ENCODE results near the gene ZMAT5.

ZMAT5 gene

DNA sequence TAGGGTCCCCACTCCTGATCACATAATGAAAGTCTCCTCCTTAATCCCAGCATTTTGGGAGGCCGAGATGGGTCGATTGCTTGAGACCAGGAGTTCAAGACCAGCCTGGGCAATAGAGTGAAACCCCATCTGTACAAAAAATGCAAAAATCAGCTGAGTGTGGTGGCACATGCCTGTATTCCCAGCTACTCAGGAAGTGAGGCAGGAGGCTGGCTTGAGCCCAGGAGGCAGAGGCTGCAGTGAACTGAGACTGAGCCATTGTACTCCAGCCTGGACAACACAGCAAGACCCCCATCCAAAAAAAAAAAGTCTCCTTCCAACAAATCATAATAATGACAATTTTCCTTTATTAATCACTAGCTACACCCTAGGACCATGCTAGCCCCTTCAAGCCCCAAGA, 15.1 kb downstream of the ZMAT5 start:
- no peak for ATAC-seq

DNA sequence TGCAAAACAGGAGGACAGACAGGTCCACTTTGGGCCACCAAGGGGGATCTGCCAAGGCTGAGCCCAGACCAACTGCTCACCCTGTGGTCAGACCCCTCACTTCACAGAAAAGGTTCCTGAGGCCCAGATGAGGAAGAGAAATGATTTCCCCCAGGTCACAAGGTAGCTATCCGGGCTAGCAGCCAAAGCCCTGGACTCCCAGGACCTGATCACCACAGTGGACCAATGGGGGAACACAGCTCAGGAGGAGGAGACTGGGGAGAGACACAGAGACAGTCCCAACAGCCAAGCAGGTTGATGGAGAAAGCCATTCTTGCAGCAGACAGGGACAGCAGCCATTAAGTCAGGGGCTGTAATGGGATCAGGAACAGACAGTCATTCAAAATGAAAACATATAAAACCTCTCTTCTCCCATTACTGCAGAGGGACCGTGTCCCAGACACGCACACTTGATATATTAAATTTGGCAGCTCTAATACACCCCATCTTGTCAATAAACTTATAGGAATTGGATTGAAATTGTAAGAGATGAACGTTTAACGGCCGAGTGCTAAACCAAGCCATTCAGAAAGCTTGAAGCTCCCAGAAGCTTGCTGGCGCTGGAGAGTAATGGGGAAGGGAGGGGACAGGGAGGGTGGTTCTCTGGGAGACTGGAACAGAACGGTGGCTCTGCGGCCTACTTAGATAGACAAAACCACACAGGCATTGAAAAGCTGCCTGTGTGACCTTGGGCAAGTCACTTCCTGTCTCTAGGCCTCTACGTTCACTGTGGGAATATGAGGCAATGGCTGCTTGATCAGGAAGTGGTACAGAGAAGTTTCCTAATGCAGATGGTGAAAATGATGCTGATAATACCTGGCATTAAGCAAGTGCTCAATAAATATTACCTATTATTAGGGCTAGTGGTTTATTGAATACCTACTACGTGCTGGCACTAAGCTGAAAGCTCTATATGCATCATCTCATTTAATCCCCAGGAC, 16.0 kb downstream of the ZMAT5 start:
- ATAC-seq = peak; percentile 56 to 83

DNA sequence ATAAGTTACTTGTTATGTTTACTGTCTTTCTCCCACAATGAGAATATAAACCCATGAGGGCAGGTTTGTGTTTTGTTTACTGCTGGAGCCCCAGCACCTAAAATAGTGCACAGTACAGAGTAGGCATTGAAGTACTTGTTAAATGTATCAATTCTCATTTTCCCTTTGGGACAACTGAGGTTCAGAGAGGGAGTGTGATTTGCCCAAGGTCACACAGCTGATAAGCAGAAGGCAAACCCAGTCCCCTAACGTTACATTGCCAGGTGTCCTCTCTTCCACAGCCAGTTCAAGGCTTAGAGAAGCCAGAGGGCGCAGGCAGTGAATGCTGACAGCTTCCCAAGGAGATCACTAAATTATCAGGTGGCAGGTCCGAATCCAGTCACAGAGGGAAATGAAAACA, 16.8 kb downstream of the ZMAT5 start:
- no peak for ATAC-seq

- no peak for ATAC-seq
Observed at GRCh38 chr22:29748248-29748893, 18.4 kb downstream of the ZMAT5 start.

DNA sequence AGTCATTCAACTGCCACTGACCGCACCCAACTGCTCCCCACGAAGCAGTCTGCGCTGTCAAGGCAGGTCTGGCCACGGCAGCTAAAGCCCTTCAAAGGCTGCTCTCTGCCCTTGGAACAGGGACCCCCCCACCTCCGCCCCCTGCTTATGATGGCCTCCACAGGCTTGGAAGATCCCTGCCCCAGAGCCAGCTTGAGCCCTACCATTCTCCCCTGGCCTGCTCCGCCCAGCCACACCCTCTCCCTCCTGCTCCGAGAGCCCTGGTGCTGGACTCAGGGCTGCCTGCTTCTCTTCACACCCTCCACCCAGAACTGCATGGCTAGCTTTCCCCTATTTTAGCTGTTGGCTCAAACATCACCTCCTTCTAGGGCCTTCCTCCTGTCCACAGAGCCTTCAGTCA, 19.0 kb downstream of the ZMAT5 start:
- ATAC-seq = no peak

DNA sequence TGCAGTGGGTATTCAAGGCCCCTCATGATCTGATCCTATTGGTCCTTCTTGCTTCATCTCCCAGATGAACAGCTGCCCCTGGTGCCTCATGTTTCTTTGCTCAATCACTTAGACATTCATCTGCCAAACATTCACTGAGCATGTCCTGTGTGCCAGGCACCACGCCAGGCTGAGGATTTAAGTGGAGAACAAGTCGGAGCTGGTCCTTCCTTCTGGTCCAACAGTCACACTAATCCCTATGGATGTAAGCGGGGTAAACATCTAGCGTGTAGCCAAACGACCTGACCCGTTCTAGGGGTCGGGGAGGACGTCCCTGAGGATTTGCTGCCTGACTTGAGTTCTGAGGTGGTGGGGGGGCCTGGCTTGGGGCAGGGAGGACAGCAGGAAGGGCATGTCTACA, 21.9 kb downstream of the ZMAT5 start:
- no peak for ATAC-seq

DNA sequence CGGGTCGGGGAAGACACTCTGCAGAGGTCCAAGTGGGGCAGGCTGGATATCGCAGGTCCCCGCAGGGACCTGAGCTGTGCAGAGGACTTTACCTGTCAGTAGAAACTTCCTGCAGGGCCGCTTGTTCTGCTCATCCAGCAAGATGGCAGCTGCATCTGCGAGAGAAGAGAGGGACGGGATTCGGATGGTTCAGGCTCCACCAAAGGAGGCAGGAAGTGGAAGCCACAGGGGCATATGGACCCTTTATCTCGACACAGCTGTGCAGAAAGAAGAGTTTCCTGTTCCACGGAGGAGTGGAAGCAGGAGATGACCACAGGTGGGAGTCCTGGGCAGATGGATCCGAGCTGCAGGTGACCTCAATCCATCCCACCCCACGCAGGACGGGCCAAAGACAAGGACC, 24.5 kb downstream of the ZMAT5 start:
- ATAC-seq = no peak

- no peak for ATAC-seq
Observed at GRCh38 chr22:29741926-29742325, 24.9 kb downstream of the ZMAT5 start.

DNA sequence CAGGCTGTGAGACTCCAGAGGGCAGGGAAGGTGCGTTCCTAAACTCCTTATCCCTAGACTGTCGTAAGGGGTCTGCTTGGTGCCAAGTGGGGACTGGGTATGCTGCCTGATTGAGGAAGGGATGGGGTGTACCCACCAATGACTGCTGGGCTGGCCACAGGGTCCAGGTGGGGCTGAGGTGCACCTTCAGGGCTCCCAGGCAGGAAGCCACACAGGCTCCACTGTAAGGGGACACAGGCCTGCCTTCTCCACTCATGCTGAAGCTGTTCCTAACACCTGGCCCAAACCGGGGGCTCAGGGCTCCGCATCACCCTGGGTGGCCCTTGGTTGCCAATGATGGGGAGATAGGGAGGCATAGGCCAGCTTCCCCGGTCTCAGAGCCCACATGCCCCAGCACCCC, 26.6 kb downstream of the ZMAT5 start:
- no peak for ATAC-seq

GRCh38 chr22:29739346-29739875, 27.4 kb downstream of the ZMAT5 start:
- no peak for ATAC-seq

GRCh38 chr22:29738118-29738815, 28.5 kb downstream of the ZMAT5 start:
- no peak for ATAC-seq

- ATAC-seq = no peak
Observed at GRCh38 chr22:29737251-29738117, 29.3 kb downstream of the ZMAT5 start.

GRCh38 chr22:29735416-29735815, 31.4 kb downstream of the ZMAT5 start:
- ATAC-seq = no peak

GRCh38 chr22:29734838-29735237, 32.0 kb downstream of the ZMAT5 start:
- ATAC-seq = no peak

DNA sequence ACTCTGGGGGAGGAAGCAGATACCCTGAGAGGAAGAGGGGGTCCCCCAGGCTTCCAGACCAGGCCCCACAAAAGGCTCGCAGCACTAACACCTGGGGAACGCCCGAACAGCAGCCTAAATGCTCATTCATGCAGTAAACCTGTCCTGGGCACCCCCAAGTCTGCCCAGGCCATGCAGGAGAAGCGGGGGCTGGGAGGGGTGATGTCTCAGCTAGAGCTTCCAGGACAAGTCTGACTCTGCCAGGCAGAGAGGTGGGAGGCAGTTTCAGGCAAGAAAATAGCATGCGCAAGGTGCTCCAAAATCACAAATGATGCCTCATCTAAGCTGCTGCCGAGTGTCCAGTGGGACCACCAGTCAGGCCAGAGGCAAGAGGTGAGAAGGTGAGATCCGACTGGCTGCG, 32.4 kb downstream of the ZMAT5 start:
- no peak for ATAC-seq

GRCh38 chr22:29733362-29734201, 33.2 kb downstream of the ZMAT5 start:
- ATAC-seq = no peak

DNA sequence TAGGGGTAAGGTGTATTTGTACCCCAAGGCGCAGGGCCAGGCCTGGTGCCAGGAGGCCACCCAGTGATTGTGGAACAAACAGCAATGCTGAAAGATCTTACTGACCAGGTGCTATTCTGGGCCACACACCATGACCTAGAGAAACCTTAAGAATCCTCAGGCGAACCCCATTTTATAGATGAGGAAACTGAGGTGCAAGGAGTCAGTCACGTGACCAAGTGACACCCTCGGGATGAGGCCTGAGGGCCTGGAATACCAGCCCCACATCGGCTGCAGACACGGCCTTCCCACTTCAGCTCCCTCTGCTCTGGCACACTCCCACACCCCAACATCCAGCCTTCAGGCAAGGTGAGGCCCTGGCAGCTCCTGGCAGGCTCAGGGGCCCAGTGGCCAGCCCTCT, 33.9 kb downstream of the ZMAT5 start:
- ATAC-seq = no peak

DNA sequence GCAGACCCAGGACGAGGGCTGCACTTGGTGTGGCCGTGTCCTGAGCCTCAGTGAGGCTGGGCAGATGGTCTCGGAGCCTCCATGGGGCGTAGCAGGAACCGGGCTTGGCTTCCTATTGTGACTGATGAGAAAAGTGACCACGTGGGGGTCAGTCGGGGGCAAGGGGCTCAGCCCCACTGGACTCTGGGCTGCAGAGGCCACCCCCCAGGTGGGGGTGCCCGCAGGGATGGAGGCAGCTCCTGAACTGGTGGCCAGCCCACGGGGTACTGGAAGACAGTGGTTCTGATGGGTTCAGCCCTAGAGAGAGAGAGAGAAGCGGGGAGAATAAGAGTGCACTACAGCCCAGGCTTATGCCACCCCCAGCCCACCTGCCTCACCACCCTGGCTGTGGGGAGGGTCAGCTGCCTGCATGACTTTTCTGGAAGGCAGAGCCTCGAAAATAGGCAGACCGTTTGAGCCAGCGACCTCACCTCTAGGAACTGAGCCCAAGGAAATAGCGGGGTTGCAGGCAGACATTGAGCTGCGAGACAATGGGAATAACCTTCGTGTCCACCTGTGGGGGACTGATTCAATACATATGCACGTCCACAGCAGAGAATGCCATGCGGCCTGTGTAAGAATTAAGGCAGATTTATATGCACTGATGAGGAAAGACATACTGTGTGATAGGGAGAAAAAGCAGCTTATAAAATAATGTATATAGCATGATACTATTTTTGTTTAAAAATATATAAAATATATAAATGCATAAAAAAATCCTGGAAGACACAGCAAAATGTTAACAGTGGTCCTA, 35.6 kb downstream of the ZMAT5 start:
- no peak for ATAC-seq

GRCh38 chr22:29729161-29729560, 37.6 kb downstream of the ZMAT5 start:
- no peak for ATAC-seq

- no peak for ATAC-seq
Observed at GRCh38 chr22:29727131-29727523, 39.7 kb downstream of the ZMAT5 start.
